Heart left ventricle (tissue), 16 donors: ENCODE results near the gene MANEA. TPM values are rescaled to one million over a fixed set of nuclear protein-coding genes. Genes with fewer than 3 reads are reported as not detected.

ENCODE experiments used
- ATAC-seq, 4 donors: fragments of 200-7000 bp; cut with Tn5 transposase; one replicate each; pipeline ENCODE4 v1.9.1; 2020 to 2022; ENCODE audit warnings: moderate library complexity in 4 of 4, mild to moderate bottlenecking in 3 of 4, moderate number of reproducible peaks in 1 of 4
- DNase-seq, 5 donors: peaks; one replicate each; pipeline ENCODE4 v3.0.0-alpha.2; 2020
- H3K27ac ChIP-seq, 12 donors: fragments of 200-600 bp; sonication (generic) in 4 of 12; one replicate each; pipeline versions ENCODE4 v1.5.0 to v1.8.0; 2016 to 2022; ENCODE audit warnings: mild to moderate bottlenecking in 2 of 12
- H3K27me3 ChIP-seq, 9 donors: fragments of 200-600 bp; sonication (generic) in 2 of 9; one replicate each; pipeline versions ENCODE4 v1.5.1 to v1.8.0; 2016 to 2022; ENCODE audit warnings: mild to moderate bottlenecking in 3 of 9
- H3K36me3 ChIP-seq, 9 donors: fragments of 200-600 bp; sonication (generic) in 2 of 9; one replicate each; pipeline versions ENCODE4 v1.5.0 to v1.8.0; 2018 to 2022; ENCODE audit warnings: mild to moderate bottlenecking in 2 of 9
- H3K4me1 ChIP-seq, 12 donors: fragments of 200-600 bp; sonication (generic) in 4 of 12; one replicate each; pipeline versions ENCODE4 v1.5.0 to v1.8.0; 2016 to 2022; ENCODE audit warnings: mild to moderate bottlenecking in 3 of 12
- H3K4me3 ChIP-seq, 12 donors: fragments of 200-600 bp; sonication (generic) in 4 of 12; one replicate each; pipeline versions ENCODE4 v1.5.0 to v1.8.0; 2017 to 2022; ENCODE audit warnings: mild to moderate bottlenecking in 9 of 12, moderate library complexity in 4 of 12
- H3K9me3 ChIP-seq, 12 donors: fragments of 200-600 bp; sonication (generic) in 4 of 12; one replicate each; pipeline versions ENCODE4 v1.5.0 to v1.8.0; 2016 to 2022; ENCODE audit warnings: mild to moderate bottlenecking in 1 of 12
- CTCF ChIP-seq, 12 donors: fragments of 200-600 bp; sonication (generic) in 4 of 12; IDR thresholded peaks; one replicate each; pipeline versions ENCODE4 v1.5.0 to v1.8.0; 2018 to 2022; ENCODE audit warnings: antibody characterized with exemption in 12 of 12, mild to moderate bottlenecking in 5 of 12
- POLR2A ChIP-seq, 2 donors: fragments of 450-650 bp; IDR thresholded peaks; one replicate each; pipeline ENCODE4 v1.6.1; 2017; ENCODE audit warnings: antibody characterized with exemption in 2 of 2, mild to moderate bottlenecking in 2 of 2, moderate library complexity in 2 of 2
- WGBS, 4 donors: extraction: QIAGEN DNeasy Blood & Tissue Kit in 2 of 4; methylation state at CpG; one replicate each; pipeline versions ENCODE4 v1.1.5 to v1.1.7; 2013 to 2018; 5-methylcytosine and 5-hydroxymethylcytosine counted together
- intact Hi-C, 10 donors: fragments of 100-400 bp; cut with DNase I; formaldehyde crosslinking; loops; one replicate each; pipeline versions ENCODE4 v1.11.1 to v1.14.2; 2022
- polyA plus RNA-seq, 2 donors: library from polyadenylated mRNA; stranded (reverse); fragments of 200-250 nt; gene quantifications; one replicate each; pipeline ENCODE4 v1.2.3, GENCODE V29; 2013
- total RNA-seq, 9 donors: library from RNA; depleted of rRNA in 2 of 9; stranded (reverse); fragments of >200 nt in 2 of 9; fragmentation: NEBNext Ultra II Directional in 3 of 9; extraction: Animal tissue kit (Norgen Biotek cat#: 25700) in 3 of 9; gene quantifications; one replicate each; pipeline versions ENCODE4 v1.1.0 to v1.2.4, GENCODE V29; 2016 to 2023
- donor health status: ischemic (EF 13 %, LVEDD 7.1; RV severe dilation, severe dysfunction).
- donor health status: healthy with polysubstance abuse.
- donor health status: DM: no; HTN: yes; CAD: no.
- donor health status: DM: no; HTN: no; CAD: no.
- donor health status: ischemic (EF 25% LVEDD 6.9; RV normal size, moderate dysfunction).
- donor health status: ischemic (EF 25% LVEDD 5.7; RV mildly dilated, moderate dysfunction).
- donor health status: healthy.
- donor health status: DM: yes; HTN: yes; CAD: no.
- donor health status: ischemic (EF 35%, LVEDD 5.7; RV mildly dilated, moderate dysfunction).
- donor health status: nonischemic (EF 11% LVEDD 7.7; RV severe dilation, severe dysfunction).
- donor health status: DM: yes; HTN: yes; CAD: no.
- donor health status: PGD.
- donor health status: ischemic (EF 29% LVEDD 5.4; RV normal size, mild dysfunction).
- donor health status: nonischemic (EF 23%, LVEDD 6.1; RV moderate dilation, normal function).

MANEA gene
- total and polyA plus RNA-seq, 11 donors = 2.4 to 8.7 (median 5.6) TPM

- 76 to 86% (median 84%) methylated on average over 1 of the region's 1 CpG for WGBS, 4 donors
- peaks cover 0 to 18% (median 7%) of the 10 kb centered on the region in 12 donors for H3K4me1 ChIP-seq
- intact Hi-C loops = no loop called here
- H3K27me3 ChIP-seq = no peaks in the 10 kb centered on the region
- ATAC-seq (peak in 1 of 4 donors; percentile 10), DNase-seq (no peak)
- TF ChIP-seq POLR2A (IDR thresholded peaks at IDR 0.05) (no peak), CTCF (IDR thresholded peaks at IDR 0.05) (no peak)
- peak overlapping the region in 4 of 12 donors; percentile 36 to 76 (median 52) for H3K27ac ChIP-seq
- H3K36me3 ChIP-seq = no peaks in the 10 kb centered on the region
- no peaks in the 10 kb centered on the region for H3K9me3 ChIP-seq
- H3K4me3 ChIP-seq = no peak overlapping the region
These were observed 31.2 kb upstream of the MANEA start for GRCh38 chr6:95546148-95546547.

- no peak overlapping the region for H3K27ac ChIP-seq
These were observed 30.3 kb upstream of the MANEA start for GRCh38 chr6:95547043-95547442.

GRCh38 chr6:95548188-95548786 is 29.0 kb upstream of the MANEA start:
- no peak overlapping the region for H3K27ac ChIP-seq
- TF ChIP-seq POLR2A (IDR thresholded peaks at IDR 0.05) (no peak), CTCF (IDR thresholded peaks at IDR 0.05) (no peak)
- H3K4me1 ChIP-seq = peaks cover 0 to 18% (median 7%) of the 10 kb centered on the region in 12 donors
- no peaks in the 10 kb centered on the region for H3K36me3 ChIP-seq
- intact Hi-C loops = no loop called here
- DNase-seq (no peak), ATAC-seq (peak in 2 of 4 donors; percentile 12 to 32)
- 74 to 85% (median 80%) methylated on average over 3 of the region's 3 CpGs for WGBS, 4 donors
- no peak overlapping the region for H3K4me3 ChIP-seq
- no peaks in the 10 kb centered on the region for H3K27me3 ChIP-seq
- H3K9me3 ChIP-seq = no peaks in the 10 kb centered on the region

More at GRCh38 chr6:95547043-95547442, 30.3 kb upstream of the MANEA start:
- Histone ChIP-seq H3K4me1 (peaks cover 0 to 18% (median 7%) of the 10 kb centered on the region in 12 donors), H3K9me3 (no peaks in the 10 kb centered on the region), H3K36me3 (no peaks in the 10 kb centered on the region), H3K27me3 (no peaks in the 10 kb centered on the region), H3K4me3 (no peak overlapping the region)
- intact Hi-C loops = no loop called here
- ATAC-seq (no peak), DNase-seq (no peak)
- 64 to 76% (median 73%) methylated on average over 1 of the region's 1 CpG for WGBS, 4 donors
- TF ChIP-seq POLR2A (IDR thresholded peaks at IDR 0.05) (no peak), CTCF (IDR thresholded peaks at IDR 0.05) (no peak)

- no peaks in the 10 kb centered on the region for H3K4me1 ChIP-seq
- no peak overlapping the region for H3K4me3 ChIP-seq
- peak in 3 of 4 donors; percentile 37 to 79 (median 74) for ATAC-seq
- no peak for TF ChIP-seq POLR2A (IDR thresholded peaks at IDR 0.05)
- no peak for TF ChIP-seq CTCF (IDR thresholded peaks at IDR 0.05)
- H3K9me3 ChIP-seq = peaks cover 0 to 4% (median 0%) of the 10 kb centered on the region in 12 donors
- no peaks in the 10 kb centered on the region for H3K36me3 ChIP-seq
- intact Hi-C loops = no loop called here
- peak in 1 of 5 donors; percentile 26 for DNase-seq
- 69 to 72% (median 71%) methylated on average over 5 of the region's 5 CpGs for WGBS, 4 donors
- H3K27ac ChIP-seq = peak overlapping the region in 1 of 12 donors; percentile 2
- no peaks in the 10 kb centered on the region for H3K27me3 ChIP-seq
These were observed 25.5 kb upstream of the MANEA start for GRCh38 chr6:95551678-95552324.
